RWPE2 (cell line): ENCODE results near the gene CHST15.
"Not testable (repeated sequence)": the region's sequence is repeated elsewhere in the genome, so short reads cannot be mapped to it uniquely, and the experiment has no call there.

Experiments
- ATAC-seq: fragments of 200-7000 bp; cut with Tn5 transposase; 3 replicates; pipeline ENCODE4 v1.9.1; 2021; ENCODE audit warnings: low read depth
- DNase-seq: peaks from one replicate; pipeline ENCODE4 v3.0.0-alpha.2; 2020; ENCODE audit warnings: low spot score
- H3K27ac ChIP-seq: fragments of 450-650 bp; 2 replicates; pipeline ENCODE4 v1.5.1; 2017; ENCODE audit warnings: mild to moderate bottlenecking; ENCODE audit not compliant: poor library complexity, severe bottlenecking
- H3K27me3 ChIP-seq: fragments of 250-450 bp; sonication (Bioruptor Pico); 2 replicates; pipeline ENCODE4 v1.5.1; 2021; ENCODE audit warnings: mild to moderate bottlenecking, moderate library complexity; ENCODE audit not compliant: insufficient read depth, poor library complexity, severe bottlenecking
- H3K36me3 ChIP-seq: fragments of 250-450 bp; sonication (Bioruptor Pico); 2 replicates; pipeline ENCODE4 v1.5.1; 2020; ENCODE audit warnings: low read depth, mild to moderate bottlenecking, moderate library complexity
- H3K4me1 ChIP-seq: fragments of 250-450 bp; sonication (Bioruptor Pico); 2 replicates; pipeline ENCODE4 v1.5.1; 2021; ENCODE audit warnings: mild to moderate bottlenecking, moderate library complexity; ENCODE audit not compliant: insufficient read depth, poor library complexity, severe bottlenecking
- H3K4me3 ChIP-seq: fragments of 250-450 bp; sonication (Bioruptor Pico); 2 replicates; pipeline ENCODE4 v1.5.1; 2021; ENCODE audit warnings: mild to moderate bottlenecking, moderate library complexity; ENCODE audit not compliant: severe bottlenecking
- H3K9me3 ChIP-seq: fragments of 250-450 bp; sonication (Bioruptor Pico); 2 replicates; pipeline ENCODE4 v1.5.1; 2021; ENCODE audit warnings: mild to moderate bottlenecking, moderate library complexity; ENCODE audit not compliant: severe bottlenecking
- TF ChIP-seq, protein P1 (sequence below): fragments of 450-650 bp; IDR thresholded peaks from one replicate; pipeline ENCODE4 v1.5.1; 2017; ENCODE audit warnings: mild to moderate bottlenecking, moderate library complexity; ENCODE audit not compliant: poor library complexity, severe bottlenecking

The CHST15 gene

DNA sequence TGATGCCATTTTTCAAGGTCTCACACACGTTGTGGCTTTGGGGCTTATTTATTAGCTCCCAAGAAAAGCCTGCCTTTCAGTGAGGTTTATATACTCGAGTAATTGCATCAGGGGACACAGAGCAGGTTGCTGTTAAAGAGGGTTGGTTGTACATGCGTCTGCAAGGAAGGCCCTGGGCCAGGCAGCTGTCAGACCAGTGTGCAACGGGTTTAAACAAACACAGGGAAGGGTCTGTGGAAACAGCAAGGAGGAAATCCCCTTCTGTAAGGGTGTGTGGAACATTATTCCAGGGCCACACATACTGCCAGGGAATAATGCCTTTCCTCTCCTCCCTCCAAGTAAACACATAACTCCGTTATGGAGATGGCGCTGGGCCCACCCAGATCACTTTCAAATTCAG is 1.7 kb upstream of the CHST15 start:
- Histone ChIP-seq H3K27me3 (no peaks in the 10 kb centered on the region), H3K36me3 (no peaks in the 10 kb centered on the region), H3K4me1 (peaks cover 9% of the 10 kb centered on the region), H3K27ac (no peak overlapping the region), H3K4me3 (no peak overlapping the region), H3K9me3 (no peaks in the 10 kb centered on the region)
- DNase-seq (no peak), ATAC-seq (no peak)
- TF ChIP-seq, protein P1, sequence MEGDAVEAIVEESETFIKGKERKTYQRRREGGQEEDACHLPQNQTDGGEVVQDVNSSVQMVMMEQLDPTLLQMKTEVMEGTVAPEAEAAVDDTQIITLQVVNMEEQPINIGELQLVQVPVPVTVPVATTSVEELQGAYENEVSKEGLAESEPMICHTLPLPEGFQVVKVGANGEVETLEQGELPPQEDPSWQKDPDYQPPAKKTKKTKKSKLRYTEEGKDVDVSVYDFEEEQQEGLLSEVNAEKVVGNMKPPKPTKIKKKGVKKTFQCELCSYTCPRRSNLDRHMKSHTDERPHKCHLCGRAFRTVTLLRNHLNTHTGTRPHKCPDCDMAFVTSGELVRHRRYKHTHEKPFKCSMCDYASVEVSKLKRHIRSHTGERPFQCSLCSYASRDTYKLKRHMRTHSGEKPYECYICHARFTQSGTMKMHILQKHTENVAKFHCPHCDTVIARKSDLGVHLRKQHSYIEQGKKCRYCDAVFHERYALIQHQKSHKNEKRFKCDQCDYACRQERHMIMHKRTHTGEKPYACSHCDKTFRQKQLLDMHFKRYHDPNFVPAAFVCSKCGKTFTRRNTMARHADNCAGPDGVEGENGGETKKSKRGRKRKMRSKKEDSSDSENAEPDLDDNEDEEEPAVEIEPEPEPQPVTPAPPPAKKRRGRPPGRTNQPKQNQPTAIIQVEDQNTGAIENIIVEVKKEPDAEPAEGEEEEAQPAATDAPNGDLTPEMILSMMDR, result no peak

DNA sequence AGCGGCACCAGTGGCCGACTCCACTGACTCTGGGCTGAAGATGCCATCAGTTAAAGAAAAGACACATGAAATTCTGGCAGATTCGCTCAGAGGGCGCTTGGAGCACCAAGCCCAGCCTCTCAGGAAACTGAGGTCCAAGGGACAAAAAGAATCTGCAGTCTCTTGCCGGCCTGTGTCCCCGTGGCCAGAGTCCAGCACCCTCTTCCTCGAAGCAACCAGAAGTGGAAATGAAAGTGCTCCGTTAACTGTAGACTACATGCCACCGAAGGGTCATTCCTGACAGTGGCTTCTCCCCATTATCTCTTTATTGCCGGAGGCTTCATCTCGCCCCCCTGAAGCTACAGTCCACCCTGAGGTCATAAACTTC is 1.0 kb upstream of the CHST15 start:
- TF ChIP-seq, protein P1, result no peak
- Histone ChIP-seq H3K4me1 (peaks cover 10% of the 10 kb centered on the region), H3K27me3 (no peaks in the 10 kb centered on the region), H3K9me3 (no peaks in the 10 kb centered on the region), H3K36me3 (no peaks in the 10 kb centered on the region), H3K27ac (no peak overlapping the region), H3K4me3 (peak overlapping the region; percentile 86)
- DNase-seq, result no peak
- ATAC-seq, result no peak

DNA sequence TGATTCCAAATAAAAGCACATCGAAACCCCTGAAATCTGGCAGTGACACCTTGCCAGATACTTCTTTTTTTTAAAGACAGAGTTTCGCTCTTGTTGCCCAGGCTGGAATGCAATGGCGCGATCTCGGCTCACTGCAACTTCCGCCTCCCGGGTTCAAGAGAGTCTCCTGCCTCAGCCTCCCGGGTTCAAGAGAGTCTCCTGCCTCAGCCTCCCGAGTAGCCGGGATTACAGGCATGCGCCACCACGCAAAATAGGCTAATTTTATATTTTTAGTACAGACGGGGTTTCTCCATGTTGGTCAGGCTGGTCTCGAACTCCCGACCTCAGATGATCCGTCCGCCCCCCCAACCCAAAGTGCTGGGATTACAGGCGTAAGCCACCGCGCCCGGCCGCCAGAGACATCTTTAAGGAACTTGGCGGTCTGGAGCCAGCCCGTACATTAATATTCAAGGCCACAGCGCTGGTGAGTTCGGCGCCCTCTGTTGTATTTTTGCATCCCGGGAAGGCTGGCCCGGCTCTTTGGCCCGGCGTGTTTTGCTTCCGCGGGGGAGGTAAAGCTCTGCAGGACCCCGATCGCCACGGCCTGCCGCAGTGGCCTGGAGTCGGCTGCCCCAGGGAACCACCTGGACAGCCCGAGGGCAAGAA is 498 bp upstream of the CHST15 start:
- Histone ChIP-seq H3K27ac (peak overlapping the region; percentile 56), H3K4me3 (peak overlapping the region; percentile 86), H3K4me1 (peaks cover 15% of the 10 kb centered on the region)
- TF ChIP-seq, protein P1, result peak; percentile 20
- not testable (repeated sequence) for H3K27me3 ChIP-seq, DNase-seq, H3K36me3 ChIP-seq, ATAC-seq, H3K9me3 ChIP-seq

DNA sequence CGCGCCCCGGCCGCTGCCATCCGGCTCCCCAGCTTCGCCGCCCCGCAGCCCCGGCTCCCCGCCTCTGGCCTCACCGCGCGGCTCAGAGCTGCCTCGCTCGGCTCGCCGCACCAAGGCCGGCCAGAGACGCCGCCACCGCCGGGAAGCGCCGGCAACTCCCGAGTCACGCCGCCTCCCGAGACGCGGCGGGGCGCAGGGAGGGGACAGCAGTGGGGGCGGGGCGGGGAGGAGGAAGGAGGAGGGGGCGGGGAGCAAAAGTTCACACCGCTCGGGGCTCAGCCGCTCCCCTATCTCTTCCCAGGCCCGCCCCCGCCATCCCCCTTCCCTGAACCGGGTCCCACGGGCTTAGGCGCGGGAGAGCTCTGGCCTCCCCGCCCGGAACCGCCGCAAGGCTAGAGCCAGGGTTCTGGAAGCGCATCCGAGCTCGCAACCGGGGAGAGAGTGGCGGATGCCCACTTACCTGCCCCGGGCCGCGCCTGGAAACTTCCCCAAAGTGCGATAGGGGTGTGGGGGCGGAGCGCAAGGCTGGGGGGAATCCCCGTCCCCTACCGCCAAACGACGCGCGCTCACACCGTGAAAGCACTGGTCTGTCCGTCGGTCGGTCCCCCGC is 1.0 kb downstream of the CHST15 start:
- peak overlapping the region; percentile 86 for H3K4me3 ChIP-seq
- H3K9me3 ChIP-seq, result no peaks in the 10 kb centered on the region
- DNase-seq, result no peak
- no peaks in the 10 kb centered on the region for H3K27me3 ChIP-seq
- peaks cover 19% of the 10 kb centered on the region for H3K4me1 ChIP-seq
- H3K36me3 ChIP-seq, result no peaks in the 10 kb centered on the region
- peak; percentile 46 for ATAC-seq
- peak overlapping the region; percentile 56 for H3K27ac ChIP-seq
- TF ChIP-seq, protein P1, result no peak

DNA sequence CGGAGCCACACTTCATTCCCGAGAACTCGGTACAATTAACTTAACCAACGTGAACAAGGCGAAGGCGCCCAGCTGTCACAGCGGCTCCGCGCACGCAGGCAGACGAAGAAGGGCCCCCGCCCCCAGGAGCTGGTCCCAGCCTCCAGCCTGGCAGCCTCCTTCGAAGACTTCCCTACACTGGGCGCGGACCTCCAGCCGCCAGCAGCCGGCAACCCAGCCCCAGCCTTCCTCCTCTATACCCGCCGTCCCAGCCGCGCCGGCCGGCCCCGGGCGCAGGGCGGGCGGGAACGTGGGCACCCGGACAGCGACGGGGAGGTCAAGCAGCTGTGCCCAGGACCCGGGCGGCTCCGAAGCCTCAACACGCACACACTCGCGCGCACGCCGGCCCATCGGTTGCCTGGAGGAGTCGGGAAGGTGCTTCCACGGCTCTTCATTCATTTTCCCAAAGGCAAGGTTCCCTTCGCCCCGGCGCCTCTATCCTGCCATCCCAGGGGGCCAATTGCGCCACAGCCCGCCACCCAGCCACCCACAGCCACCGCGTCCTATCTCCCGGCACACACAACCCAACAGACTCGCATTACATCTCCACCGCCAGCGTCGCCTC is 1.6 kb downstream of the CHST15 start:
- Histone ChIP-seq H3K27me3 (no peaks in the 10 kb centered on the region), H3K36me3 (no peaks in the 10 kb centered on the region), H3K9me3 (no peaks in the 10 kb centered on the region), H3K27ac (peak overlapping the region; percentile 56), H3K4me1 (peaks cover 19% of the 10 kb centered on the region), H3K4me3 (peak overlapping the region; percentile 86)
- peak; percentile 18 for ATAC-seq
- TF ChIP-seq, protein P1, result no peak
- no peak for DNase-seq
